Measurements from ENCODE around the gene QKI.

The QKI gene

DNA sequence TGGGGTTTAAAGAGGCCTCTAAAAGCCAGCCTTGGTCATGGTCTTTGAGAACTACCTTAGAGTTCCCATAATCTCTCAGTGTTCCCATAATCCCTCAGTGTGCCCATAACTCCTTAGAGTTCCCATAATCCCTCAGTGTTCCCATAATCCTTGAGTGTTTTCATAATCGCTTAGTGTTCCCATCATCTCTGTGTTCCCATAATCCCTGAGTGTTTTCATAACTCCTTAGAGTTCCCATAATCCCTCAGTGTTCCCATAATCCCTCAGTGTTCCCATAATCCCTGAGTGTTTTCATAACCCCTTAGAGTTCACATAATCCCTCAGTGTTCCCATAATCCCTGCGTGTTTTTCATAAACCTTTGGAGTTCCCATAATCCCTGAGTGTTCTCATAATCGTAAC, 199.2 kb downstream of the QKI start:
- no peak for DNase-seq (ENCODE audit: low read depth in 2 of 2)

DNA sequence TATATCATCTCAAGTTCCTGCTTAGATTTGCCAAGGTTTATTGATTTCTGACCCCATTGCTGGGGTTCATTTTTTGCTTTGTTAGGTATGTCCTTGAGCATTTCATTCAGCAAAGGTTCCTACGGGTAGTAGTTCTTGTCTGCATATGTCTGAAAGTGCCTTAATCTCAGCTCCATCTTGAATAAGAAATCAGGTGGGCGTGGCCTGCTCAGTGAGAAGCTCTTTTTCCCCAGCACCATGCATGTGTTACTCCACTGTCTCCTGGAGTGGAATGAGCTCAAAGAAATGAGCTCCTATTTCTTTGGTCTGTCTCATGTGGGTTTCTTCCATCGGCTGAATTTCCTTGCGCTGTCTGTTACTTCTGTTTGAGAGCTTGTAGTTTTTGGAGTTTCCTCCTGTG, 201.9 kb downstream of the QKI start:
- DNase-seq (ENCODE audit: low read depth in 2 of 2), result no peak

DNA sequence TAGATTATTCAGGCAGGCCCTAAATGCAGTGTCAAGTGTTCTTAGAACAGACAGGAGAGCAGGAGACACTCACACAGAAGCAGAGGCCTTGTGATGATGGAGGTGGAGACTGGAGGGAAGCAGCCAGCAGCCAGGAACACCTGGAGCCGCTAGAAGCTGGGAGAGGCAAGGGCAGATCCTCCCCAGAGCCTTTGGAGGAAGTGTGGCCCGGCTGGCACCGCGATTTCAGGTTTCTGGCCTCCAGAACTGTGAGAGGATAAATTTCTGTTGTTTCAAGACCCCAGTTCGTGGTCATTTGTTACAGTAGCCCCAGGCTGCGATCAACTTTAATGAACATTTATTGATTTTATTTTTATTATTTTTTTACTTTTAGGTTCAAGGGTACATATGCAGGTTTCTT, 203.0 kb downstream of the QKI start:
- DNase-seq (ENCODE audit: low read depth in 2 of 2), result no peak

DNA sequence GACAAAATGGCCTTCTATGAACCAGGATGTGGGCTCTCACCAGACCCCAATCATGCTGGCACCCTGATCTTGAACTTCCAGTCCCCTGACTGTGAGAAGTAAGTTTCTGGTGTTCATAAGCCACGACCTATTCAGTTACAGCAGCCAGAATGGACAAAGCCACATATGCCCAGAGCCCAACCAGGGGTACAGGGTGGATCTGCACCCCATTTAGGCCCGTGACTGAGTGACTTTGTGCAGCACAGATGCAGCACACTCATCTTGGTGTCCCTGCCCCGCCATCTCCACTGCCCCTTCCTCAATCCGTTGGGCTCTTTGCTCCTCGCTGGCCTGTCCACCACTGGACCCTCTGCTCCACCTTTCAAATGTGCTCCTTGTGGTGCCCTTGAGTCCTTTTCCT, 205.6 kb downstream of the QKI start:
- DNase-seq (ENCODE audit: low read depth in 2 of 2), result no peak

DNA sequence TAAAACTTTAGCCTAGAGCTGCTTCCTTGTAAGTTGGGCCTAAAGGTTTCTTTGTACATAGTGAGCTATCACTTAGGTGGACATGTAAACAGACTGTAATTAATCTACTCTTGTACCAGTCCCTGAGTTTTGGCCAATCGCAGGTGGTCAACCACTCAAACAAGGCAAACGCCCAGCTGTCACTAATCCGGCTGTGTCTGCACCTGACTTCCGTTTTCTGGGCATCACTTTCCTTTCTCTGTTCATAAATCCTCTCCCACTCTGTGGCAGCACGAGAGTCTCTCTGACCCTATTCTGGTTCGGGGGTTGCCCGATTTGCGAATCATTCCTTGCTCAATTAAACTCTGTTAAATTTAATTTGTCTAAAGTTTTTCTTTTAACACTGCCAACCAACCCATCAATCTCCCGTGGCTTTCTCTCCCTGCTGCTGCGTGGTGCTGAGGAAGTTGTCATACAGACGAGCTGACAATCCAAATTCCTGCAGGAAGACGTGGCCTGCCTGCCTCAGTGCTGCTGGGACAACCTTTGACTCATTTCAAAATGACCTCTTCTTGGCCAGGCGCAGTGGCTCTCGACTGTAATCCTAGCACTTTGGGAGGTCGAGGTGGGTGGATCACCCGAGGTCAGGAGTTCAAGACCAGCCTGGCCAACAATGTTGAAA, 206.3 kb downstream of the QKI start:
- no peak for DNase-seq (ENCODE audit: low read depth in 2 of 2)

DNA sequence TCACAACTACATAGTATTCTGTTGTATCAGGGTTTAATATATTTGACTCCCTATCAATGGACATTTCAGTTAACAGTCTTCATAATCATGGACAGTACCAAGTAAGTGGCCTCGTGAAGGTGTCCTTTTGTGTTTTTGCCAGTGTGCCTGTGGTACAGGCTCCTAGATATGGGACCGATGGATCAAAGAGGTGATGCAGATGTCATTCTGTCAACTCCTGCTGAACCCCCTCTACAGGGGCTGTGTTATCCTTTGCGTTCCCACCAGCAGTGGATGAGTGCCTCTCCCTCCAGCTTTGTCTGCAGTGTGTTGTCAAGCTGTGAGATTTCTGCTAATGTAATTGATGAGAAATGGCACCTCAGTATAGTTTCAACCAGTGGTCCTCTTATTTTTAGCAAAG, 210.7 kb downstream of the QKI start:
- no peak for DNase-seq (ENCODE audit: low read depth in 2 of 2)

DNA sequence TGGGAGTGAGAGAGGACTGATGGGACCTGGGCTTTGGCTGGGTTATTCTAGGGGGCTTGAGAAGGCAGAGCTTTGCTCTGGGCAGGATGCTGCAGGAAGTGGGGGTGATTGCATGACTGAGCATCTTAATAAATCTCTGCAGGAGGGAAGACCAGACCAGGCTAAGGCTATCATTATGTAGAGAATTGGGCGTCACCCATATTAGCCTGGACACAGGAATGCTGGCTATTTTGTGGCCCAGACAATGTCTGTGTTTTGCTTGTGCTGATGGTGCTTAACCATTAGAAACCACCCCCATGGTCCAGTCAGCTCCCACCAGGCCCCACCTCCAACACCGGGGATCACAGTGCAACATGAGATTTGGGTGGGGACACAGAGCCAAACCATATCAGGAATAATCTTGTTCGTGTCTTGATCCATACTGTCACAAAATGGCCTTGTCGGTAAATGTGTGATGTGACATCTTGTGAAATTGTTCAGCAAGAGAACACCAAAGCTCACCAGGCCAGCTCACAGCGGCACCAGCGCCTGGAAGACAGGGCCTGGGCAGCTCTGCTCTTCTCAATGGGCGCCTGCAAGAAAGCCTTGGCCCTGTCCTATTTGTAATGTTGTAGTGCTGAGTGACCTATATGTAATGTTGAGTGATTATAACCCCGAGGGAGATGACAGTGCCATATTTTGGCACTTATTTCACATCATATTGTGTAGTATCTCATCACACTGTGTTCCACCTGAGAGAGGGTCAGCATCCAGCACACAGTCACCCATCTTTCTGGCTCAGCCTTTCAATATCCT, 211.8 kb downstream of the QKI start:
- no peak for DNase-seq (ENCODE audit: low read depth in 2 of 2)

DNA sequence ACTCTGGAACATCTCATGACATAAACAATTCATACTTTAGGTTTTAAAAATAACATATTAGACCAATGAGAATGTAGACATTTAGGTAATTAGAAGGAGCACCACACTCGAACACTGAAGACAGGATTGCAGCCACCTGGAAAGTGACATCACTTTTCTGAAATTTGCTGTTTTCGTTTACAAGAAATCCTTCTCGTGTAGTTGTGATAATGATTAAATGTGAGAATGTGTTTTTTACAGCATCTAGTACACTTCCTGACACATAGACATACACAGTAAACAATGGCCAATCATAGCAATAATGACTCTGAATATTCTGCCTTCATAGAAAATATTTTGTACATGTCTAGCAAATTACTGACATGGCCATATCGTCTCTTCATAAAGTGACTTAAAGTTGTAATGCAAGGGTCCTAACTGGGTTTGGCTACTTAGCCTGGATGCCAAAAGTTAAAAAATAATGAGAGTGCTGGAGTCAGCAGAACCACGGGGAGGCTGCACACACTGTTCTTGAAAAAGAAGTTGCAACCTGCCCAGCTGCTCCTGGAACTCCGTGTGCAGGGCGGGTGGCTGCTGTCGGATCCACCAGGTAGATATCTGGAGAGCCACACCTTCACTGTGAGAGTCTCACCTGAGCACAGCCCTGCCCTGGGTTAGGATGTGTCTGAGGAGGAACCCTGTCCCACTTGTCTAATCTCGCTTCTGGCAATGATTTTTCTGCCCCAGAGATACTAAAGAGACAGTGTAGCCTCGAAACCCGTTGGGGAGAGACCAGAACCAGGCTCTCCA, 212.9 kb downstream of the QKI start:
- no peak for DNase-seq (ENCODE audit: low read depth in 2 of 2)
